ENCODE measurements around the gene SH3RF1.

DNA sequence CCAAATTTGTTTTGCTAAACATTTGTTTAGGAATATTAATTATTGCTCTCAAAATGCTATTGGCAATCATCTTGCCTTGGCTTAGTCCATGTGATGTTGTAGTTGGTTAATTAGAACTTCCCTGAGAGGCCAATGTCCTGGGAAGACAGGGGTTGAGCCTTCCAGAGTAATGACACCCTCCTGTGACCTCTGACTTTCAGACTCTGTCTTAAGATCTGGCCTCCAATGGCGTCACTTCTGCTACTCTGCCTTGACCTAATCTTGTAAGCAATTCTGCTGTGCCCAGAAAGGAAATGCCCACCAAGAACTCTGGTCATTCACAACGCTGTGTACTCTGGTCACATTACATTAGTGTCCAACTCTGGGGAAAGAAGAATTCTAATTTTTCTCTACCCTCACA is 111.9 kb downstream of the SH3RF1 start:
- TF ChIP-seq, protein P1, sequence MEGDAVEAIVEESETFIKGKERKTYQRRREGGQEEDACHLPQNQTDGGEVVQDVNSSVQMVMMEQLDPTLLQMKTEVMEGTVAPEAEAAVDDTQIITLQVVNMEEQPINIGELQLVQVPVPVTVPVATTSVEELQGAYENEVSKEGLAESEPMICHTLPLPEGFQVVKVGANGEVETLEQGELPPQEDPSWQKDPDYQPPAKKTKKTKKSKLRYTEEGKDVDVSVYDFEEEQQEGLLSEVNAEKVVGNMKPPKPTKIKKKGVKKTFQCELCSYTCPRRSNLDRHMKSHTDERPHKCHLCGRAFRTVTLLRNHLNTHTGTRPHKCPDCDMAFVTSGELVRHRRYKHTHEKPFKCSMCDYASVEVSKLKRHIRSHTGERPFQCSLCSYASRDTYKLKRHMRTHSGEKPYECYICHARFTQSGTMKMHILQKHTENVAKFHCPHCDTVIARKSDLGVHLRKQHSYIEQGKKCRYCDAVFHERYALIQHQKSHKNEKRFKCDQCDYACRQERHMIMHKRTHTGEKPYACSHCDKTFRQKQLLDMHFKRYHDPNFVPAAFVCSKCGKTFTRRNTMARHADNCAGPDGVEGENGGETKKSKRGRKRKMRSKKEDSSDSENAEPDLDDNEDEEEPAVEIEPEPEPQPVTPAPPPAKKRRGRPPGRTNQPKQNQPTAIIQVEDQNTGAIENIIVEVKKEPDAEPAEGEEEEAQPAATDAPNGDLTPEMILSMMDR (IDR thresholded peaks at IDR 0.05): no peak
- TF ChIP-seq POLR2A (IDR thresholded peaks at IDR 0.05): no peak

All from body of pancreas (tissue), 4 donors.